ENCODE data around the gene RELL1.

GRCh38 chr4:37667197-37668100 is 18.7 kb downstream of the RELL1 start:
- no peak for TF ChIP-seq TAF1 (IDR thresholded peaks at IDR 0.05; ENCODE audit: borderline replicate concordance, low read depth, low read length)
- no peak for TF ChIP-seq MXI1 (IDR thresholded peaks at IDR 0.05; ENCODE audit: low read depth, low read length)
- TF ChIP-seq EZH2phosphoT487 (IDR thresholded peaks at IDR 0.05; ENCODE audit: borderline replicate concordance, low read depth) = no peak
- no peak for TF ChIP-seq CTCF (IDR thresholded peaks at IDR 0.05)
